Measurements from ENCODE around the gene C19orf44. TPM values are rescaled to one million over a fixed set of nuclear protein-coding genes. Genes with fewer than 3 reads are reported as not detected.
A peak's percentile ranks its signal among the peaks of the same experiment; 100 is the strongest.

Gene C19orf44

GRCh38 chr19:16566702-16567101, 70.5 kb downstream of the C19orf44 start:
- H4K5ac ChIP-seq (ENCODE audit: low read length) = no peak overlapping the region
- no peak overlapping the region for H3K4ac ChIP-seq (ENCODE audit: low read depth, low read length)
- H3K79me1 ChIP-seq (ENCODE audit: low read length) = peaks cover 14% of the 10 kb centered on the region
- H2BK5ac ChIP-seq (ENCODE audit: low read length) = no peak overlapping the region
- no peak overlapping the region for H2AK5ac ChIP-seq (ENCODE audit: low read length)
- H3K18ac ChIP-seq (ENCODE audit: low read length) = no peak overlapping the region
- no peaks in the 10 kb centered on the region for H3K27me3 ChIP-seq (ENCODE audit: insufficient read depth, low read length, poor library complexity)
- H3K4me2 ChIP-seq (ENCODE audit: low read length) = no peak overlapping the region
- H3K9ac ChIP-seq (ENCODE audit: low read length) = no peak overlapping the region
- H3K27ac ChIP-seq (ENCODE audit: low read depth, low read length) = no peak overlapping the region
- H3K79me2 ChIP-seq (ENCODE audit: control insufficient read depth, insufficient read depth, low read length) = peaks cover 18% of the 10 kb centered on the region
- no peak overlapping the region for H2BK120ac ChIP-seq (ENCODE audit: low read depth, low read length)
- peaks cover 3% of the 10 kb centered on the region for H3K4me1 ChIP-seq (ENCODE audit: control insufficient read depth, low read depth, low read length)
- peaks cover 13% of the 10 kb centered on the region for H3K36me3 ChIP-seq (ENCODE audit: control insufficient read depth, insufficient read depth, low read length)
- no peak overlapping the region for H4K8ac ChIP-seq (ENCODE audit: low read depth, low read length)
- H2BK15ac ChIP-seq (replicated peaks; ENCODE audit: low read depth) = no peak overlapping the region
- no peak overlapping the region for H3K23ac ChIP-seq (ENCODE audit: low read length)
- H3K4me3 ChIP-seq (ENCODE audit: low read length) = no peak overlapping the region
- H3K56ac ChIP-seq (ENCODE audit: low read length) = no peak overlapping the region
- no peak for DNase-seq
- no CpG with 5 or more reads among the region's 5 CpGs for WGBS (ENCODE audit: extremely low coverage, insufficient coverage, low lambda C conversion rate)

GRCh38 chr19:16569609-16570320, 73.6 kb downstream of the C19orf44 start:
- peaks cover 29% of the 10 kb centered on the region for H3K79me1 ChIP-seq (ENCODE audit: low read length)
- H2BK15ac ChIP-seq (replicated peaks; ENCODE audit: low read depth) = no peak overlapping the region
- H3K18ac ChIP-seq (ENCODE audit: low read length) = no peak overlapping the region
- H3K4me1 ChIP-seq (ENCODE audit: control insufficient read depth, low read depth, low read length) = peaks cover 3% of the 10 kb centered on the region
- H3K23ac ChIP-seq (ENCODE audit: low read length) = no peak overlapping the region
- H2AK5ac ChIP-seq (ENCODE audit: low read length) = no peak overlapping the region
- no peak overlapping the region for H4K5ac ChIP-seq (ENCODE audit: low read length)
- H3K27ac ChIP-seq (ENCODE audit: low read depth, low read length) = no peak overlapping the region
- H3K36me3 ChIP-seq (ENCODE audit: control insufficient read depth, insufficient read depth, low read length) = peaks cover 6% of the 10 kb centered on the region
- no peaks in the 10 kb centered on the region for H3K27me3 ChIP-seq (ENCODE audit: insufficient read depth, low read length, poor library complexity)
- no CpG with 5 or more reads among the region's 17 CpGs for WGBS (ENCODE audit: extremely low coverage, insufficient coverage, low lambda C conversion rate)
- no peak overlapping the region for H2BK5ac ChIP-seq (ENCODE audit: low read length)
- peak; percentile 32 for DNase-seq
- no peak overlapping the region for H2BK120ac ChIP-seq (ENCODE audit: low read depth, low read length)
- H3K4me3 ChIP-seq (ENCODE audit: low read length) = no peak overlapping the region
- H3K9ac ChIP-seq (ENCODE audit: low read length) = no peak overlapping the region
- H3K4me2 ChIP-seq (ENCODE audit: low read length) = no peak overlapping the region
- H3K79me2 ChIP-seq (ENCODE audit: control insufficient read depth, insufficient read depth, low read length) = peaks cover 35% of the 10 kb centered on the region
- no peak overlapping the region for H3K56ac ChIP-seq (ENCODE audit: low read length)
- no peak overlapping the region for H3K4ac ChIP-seq (ENCODE audit: low read depth, low read length)
- no peak overlapping the region for H4K8ac ChIP-seq (ENCODE audit: low read depth, low read length)

Small RNAs within 50 kb of the gene (small RNA-seq; reads per million reads assigned to genes)
- not detected for gene RN7SL146P (ENCODE audit: insufficient read depth)

Measured in mesendoderm (in vitro differentiated cells).